HG03432 (cell line): ENCODE data around the gene LAT.

Experiments used
- ATAC-seq: cut with Tn5 transposase; IDR thresholded peaks from one replicate; pipeline ENCODE4 v1.9.1; 2021; ENCODE audit warnings: mild to moderate bottlenecking, moderate library complexity; ENCODE audit not compliant: unreplicated experiment

LAT gene

DNA sequence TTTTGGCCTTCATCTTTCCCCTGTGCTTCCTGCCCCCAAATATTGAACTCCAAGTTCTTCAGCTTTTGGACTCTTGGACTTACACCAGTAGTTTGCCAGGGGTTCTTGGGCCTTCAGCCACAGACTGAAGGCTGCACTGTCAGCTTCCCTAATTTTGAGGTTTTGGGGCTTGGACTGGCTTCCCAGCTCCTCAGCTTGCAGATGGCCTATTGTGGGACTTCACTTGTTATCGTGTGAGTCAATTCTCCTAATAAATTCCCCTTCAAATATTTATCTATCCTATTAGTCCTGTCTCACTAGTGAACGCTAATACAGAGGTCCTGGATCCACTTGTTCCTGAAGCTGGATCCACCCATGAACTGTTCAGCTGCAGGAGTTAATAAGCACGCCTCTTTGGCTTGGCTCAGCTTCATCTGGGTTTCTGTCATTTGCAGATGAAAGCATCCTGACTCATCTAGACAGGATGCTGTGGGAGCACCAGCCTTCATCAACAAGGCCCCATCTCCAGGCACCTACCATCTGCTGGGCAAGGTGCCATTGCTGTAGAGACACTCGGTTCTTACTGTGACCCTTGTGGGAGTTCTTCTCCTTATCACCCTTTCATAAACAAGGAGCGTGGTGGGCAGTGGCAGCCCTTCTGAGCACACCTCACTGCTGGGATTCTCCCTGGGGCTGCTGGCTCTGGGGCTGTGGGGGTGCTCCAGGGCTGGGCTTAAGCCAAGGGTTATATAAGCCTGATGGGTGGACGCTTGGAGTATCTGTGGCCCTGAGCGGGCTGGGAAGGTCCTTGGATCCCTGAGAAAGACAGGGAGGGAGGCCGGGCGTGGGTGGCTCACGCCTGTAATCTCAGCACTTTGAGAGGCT lies 23.1 kb downstream of the LAT start:
- no peak for ATAC-seq

DNA sequence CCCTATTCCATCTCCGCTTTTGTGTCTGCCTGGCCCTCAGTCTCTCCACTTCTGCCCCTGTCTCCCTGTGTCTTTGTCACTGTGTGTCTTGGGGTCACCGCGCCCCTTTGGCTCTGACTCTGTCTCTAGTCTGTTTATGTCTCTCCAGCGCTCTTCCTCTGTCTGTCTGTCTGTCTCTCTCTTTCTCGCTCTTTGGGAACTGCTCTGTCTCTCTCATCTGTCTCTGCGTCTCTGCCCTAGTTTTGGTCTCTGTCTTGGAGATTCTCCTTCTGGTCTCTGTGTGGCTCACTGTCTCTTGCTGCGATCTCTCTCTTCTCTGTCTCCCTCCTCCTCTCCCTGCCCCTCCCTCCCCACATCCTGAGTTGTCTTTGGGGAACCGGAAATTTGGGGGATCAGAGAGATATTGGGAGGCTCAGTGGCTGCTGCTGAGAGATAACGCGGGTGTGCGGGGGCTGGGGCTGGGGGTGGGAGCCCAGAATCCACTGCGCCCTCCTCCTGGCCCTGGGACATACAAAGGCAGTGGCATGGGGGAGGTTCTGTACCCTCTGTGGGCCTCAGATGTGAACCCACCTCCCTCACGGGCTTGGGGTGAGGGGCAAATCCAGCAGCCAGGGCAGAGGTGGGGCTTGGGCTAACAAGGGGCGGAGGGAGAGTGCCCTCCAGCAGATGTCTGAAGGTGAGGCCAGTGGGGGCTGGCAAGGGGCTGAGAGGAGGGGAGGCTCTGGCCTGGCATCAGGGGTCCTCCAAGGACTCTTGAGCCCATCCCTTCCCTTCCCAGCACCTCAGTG lies 24.4 kb downstream of the LAT start:
- no peak for ATAC-seq

- ATAC-seq, result no peak
These were observed 24.9 kb downstream of the LAT start for GRCh38 chr16:29009838-29010166.

DNA sequence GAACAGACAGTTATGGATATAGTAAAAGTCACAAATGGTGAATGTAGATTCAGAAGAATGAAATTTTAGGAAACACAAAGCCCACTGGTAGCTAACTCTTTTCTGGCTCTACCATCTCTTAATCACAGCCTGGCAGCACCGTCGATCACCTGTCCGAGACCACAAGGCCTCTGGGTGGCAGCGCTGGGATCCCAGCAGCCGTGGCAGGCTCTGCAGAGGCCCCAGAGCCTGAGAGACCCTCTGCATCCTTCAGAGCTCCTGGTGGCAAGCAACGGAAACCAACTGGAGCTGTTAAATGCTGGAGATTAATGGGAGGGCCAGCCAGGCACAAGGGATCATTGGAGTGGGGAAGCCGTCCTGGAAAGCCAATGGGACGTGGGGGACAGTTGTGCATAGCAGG lies 26.3 kb downstream of the LAT start:
- no peak for ATAC-seq

DNA sequence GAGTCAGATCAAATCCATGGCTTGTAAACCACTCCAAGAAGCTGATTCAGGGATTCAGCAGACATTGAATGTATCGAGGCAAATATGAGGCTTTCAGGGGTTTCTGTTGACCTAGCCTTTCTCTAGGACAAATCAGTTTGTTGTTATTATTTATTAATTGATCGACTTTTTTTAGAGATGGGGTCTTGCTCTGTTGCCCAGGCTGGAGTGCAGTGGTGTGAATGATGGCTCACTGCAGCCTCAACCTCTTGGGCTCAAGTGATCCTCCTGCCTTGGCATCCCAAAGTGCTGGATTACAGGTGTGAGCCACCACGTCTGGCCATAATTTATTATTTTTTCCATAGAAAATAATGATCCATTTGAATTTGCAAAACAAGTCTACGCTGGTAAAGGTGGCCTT lies 27.0 kb downstream of the LAT start:
- no peak for ATAC-seq

- ATAC-seq, result no peak
These were observed 28.2 kb downstream of the LAT start for GRCh38 chr16:29012913-29013553.

DNA sequence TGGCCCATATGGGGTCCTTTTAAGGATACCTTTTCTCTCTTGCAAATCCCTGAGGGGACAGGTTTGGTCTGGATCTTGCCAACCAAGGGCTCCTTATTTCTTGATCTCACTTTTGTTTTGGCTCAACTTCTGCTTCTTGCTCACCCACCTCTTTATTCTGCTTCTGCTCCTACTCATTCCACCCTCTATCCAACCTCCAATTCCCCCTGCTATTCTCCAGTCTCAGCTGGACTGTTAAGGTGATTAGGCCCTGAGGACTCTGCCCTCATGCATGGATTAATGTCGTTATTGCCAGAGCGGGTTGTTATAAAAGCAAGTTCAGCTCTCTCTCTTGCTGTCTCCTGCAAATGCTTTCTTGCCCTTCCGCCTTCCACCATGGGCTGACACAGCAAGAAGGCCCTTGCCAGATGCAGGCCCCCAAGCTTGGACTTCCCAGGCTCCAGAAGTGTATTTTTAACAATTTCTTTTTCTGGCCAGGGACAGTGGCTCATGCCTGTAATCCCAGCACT lies 29.8 kb downstream of the LAT start:
- no peak for ATAC-seq

- no peak for ATAC-seq
These were observed 37.3 kb downstream of the LAT start for GRCh38 chr16:29022196-29022595.

- ATAC-seq, result no peak
These were observed 38.7 kb downstream of the LAT start for GRCh38 chr16:29023279-29024277.

DNA sequence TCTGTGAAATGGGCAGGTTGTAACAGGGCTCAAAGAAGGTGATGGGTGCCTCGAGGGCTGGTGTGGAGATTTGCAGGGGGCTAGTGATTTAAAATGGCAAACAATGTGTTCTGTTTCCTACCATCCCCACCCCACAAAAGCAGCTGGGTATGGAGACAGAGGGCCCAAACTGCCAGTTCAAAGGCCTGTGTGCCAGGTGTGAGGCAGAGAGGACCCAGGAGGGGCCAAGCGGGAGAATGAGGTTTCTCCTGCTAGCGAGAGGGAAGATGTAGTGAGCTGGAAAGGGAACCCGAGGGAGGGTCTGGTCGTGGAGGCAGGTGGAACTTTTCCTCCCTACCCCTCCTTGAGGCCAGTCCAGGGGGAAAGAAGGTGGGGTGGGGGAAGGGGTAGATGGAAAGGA lies 39.4 kb downstream of the LAT start:
- no peak for ATAC-seq

- ATAC-seq, result no peak
These were observed 40.4 kb downstream of the LAT start for GRCh38 chr16:29025218-29025617.

DNA sequence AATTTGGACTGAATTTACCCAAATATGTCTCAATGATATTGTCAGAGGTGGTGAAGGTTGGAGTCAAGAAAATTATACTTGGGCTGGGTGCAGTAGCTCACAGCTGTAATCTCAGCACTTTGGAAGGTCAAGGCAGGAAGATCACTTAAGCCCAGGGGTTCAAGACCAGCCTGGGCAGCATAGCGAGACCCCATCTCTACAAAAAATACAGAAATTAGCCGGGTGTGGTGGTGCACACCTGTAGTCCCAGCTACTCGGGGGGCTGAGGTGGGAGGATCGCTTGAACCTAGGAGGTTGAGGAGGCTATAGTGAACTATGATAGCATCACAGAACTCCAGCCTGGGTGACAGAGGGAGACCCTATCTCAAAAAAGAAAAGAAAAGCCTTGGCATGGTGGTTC lies 40.9 kb downstream of the LAT start:
- ATAC-seq, result no peak

DNA sequence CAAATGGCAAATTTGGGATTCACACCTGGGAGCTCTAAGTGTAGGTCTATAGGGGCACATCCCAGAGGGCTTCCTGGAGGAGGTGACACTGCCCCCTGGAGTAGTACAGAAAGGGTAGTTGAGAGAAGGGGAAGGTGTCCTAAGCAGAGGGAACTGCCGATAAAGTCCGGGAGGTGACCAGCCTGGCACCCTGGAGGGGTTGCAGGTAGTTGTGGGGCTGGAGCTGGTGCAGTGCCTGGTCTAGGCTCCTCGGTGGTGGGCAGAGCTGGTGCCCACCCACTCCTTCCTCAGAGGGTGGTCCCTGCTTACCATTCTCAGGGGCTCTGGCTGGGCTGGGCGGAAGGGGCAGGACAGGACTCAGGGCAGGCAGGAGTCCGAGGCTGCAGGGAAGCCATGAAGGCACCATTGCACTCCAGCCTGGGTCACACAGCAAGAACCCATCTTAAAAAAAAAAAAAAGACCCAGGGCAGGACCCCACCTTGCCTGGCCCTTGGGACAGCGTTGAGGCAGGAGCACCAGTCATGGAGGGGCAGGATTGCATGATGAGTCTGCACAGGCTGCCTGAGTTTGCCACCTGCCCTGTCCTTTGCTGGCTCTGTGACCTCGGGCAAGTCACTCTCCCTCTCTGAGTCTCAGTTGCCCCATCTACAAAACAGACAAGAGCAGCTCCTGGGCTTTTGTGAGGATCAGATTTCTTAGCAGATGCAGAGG lies 43.8 kb downstream of the LAT start:
- no peak for ATAC-seq

DNA sequence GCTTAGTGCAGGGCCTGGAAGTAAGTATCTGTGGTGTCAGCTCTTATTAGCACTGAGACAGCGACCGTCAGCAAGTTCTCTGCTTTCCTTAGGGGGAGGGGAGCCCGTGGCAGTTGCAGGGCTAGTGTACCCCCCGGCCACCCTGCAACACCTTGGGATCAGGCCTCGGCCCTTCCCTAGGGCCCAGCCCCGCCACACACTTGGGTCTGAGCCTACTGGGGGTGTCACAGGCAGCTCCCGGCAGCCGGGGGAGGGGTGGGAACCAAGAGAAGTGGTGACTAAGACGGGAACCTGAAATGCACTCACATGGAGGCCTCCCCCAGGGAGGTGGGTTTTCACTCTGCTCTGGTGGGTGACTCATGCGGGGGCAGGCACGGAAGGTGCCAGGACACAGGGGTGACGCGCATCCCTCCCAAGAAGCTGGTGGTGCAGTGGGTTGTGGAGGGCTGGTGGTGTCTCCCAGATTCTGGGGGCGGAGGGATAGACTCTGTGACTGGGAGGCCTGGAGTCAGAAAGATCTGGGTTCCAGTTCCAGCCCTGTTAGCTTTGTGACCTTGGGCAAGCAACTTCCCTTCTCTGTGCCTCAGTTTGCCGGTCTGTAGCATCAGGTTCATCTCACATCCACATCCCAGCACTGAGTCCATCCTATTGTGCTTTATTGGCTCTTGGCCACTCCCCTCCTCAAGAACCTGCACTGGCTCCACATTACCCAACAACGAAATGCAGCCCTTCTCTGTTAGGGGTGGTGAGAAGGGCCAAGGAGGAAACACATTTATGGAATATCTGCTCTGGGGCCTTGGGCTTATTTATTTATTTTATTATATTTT lies 44.5 kb downstream of the LAT start:
- peak; percentile 75 for ATAC-seq

DNA sequence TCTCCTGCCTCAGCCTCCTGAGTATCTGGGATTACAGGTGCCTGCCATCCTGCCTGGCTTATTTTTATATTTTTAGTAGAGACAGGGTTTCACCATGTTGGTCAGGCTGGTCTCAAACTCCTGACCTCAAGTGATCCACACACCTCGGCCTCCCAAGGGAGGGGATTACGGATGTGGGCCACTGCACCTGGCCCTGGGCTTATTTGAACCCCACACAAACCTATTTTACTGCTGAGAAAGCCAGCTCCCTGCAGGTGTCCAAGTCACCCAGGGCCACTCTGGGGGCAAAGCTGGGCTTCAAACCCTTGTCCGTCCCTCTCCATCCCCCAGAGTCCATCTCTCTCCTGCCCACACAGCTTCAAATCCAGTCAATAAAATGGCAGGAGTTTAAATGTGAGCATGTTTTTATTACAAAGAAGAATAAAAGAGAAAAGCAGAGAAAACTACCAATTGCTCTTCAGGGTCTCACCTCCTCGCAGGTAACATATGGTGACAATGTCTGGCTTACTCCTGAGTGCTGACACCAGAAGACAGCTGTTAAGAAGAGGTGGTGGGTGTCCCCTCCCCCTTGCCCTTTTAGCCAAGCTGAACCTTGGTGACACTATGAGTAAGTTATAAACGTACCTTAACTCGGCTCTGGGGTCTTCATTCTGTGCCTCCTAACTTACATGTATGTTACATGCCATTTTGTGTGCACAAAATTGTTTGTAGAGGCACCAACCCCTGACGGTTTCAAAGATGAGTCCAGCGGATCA lies 45.4 kb downstream of the LAT start:
- no peak for ATAC-seq
